Measurements from ENCODE around the gene FAH. TPM values are rescaled to one million over a fixed set of nuclear protein-coding genes. Genes with fewer than 3 reads are reported as not detected.

The FAH gene
- total RNA-seq, 1 donor from 2014 or later, result 21.9 TPM

GRCh38 chr15:80216911-80217310, 64.1 kb downstream of the FAH start:
- Histone ChIP-seq H3K4me3 (ENCODE audit: insufficient read depth, low read depth, low read length) (no peak overlapping the region), H3K27ac (ENCODE audit: low read depth, low read length) (no peak overlapping the region), H3K27me3 (ENCODE audit: insufficient read depth, low read length) (no peaks in the 10 kb centered on the region), H2AFZ (ENCODE audit: low read depth, low read length) (no peak overlapping the region), H4K20me1 (ENCODE audit: insufficient read depth, low read length) (no peaks in the 10 kb centered on the region), H3K36me3 (ENCODE audit: insufficient read depth, low read length) (no peaks in the 10 kb centered on the region), H3K9me3 (ENCODE audit: insufficient read depth, low read depth, low read length) (no peaks in the 10 kb centered on the region), H3K4me1 (ENCODE audit: insufficient read depth, low read length) (no peaks in the 10 kb centered on the region), H3K4me2 (ENCODE audit: low read length) (no peak overlapping the region), H3K79me2 (ENCODE audit: insufficient read depth, low read length) (no peaks in the 10 kb centered on the region), H3K9ac (ENCODE audit: low read length) (no peak overlapping the region)
- H3K27me3 Mint-ChIP-seq (ENCODE audit: low read depth, unreplicated experiment), result no peaks in the 10 kb centered on the region
- TF ChIP-seq EZH2 (IDR thresholded peaks at IDR 0.05; ENCODE audit: insufficient read depth, low read length), result no peak
- no peak for TF ChIP-seq CTCF (IDR thresholded peaks at IDR 0.05; ENCODE audit: insufficient read depth, low read depth, low read length)
- H3K9me3 Mint-ChIP-seq (ENCODE audit: unreplicated experiment), result peaks cover 3% of the 10 kb centered on the region
- no peak overlapping the region for H3K4me3 Mint-ChIP-seq (ENCODE audit: unreplicated experiment)
- H3K27ac Mint-ChIP-seq (ENCODE audit: unreplicated experiment), result no peak overlapping the region
- no peaks in the 10 kb centered on the region for H3K4me1 Mint-ChIP-seq (ENCODE audit: low read depth, unreplicated experiment)
- H3K36me3 Mint-ChIP-seq (ENCODE audit: low read depth, unreplicated experiment), result no peaks in the 10 kb centered on the region
- FAIRE-seq (no peak), DNase-seq (ENCODE audit: low read depth) (no peak)

GRCh38 chr15:80217327-80217900, 64.6 kb downstream of the FAH start:
- no peaks in the 10 kb centered on the region for H3K36me3 Mint-ChIP-seq (ENCODE audit: low read depth, unreplicated experiment)
- no peak overlapping the region for H3K4me3 ChIP-seq (ENCODE audit: insufficient read depth, low read depth, low read length)
- no peaks in the 10 kb centered on the region for H3K27me3 ChIP-seq (ENCODE audit: insufficient read depth, low read length)
- H3K9ac ChIP-seq (ENCODE audit: low read length), result no peak overlapping the region
- no peaks in the 10 kb centered on the region for H3K4me1 Mint-ChIP-seq (ENCODE audit: low read depth, unreplicated experiment)
- H3K4me3 Mint-ChIP-seq (ENCODE audit: unreplicated experiment), result no peak overlapping the region
- no peaks in the 10 kb centered on the region for H3K79me2 ChIP-seq (ENCODE audit: insufficient read depth, low read length)
- no peak overlapping the region for H3K4me2 ChIP-seq (ENCODE audit: low read length)
- FAIRE-seq (no peak), DNase-seq (ENCODE audit: low read depth) (no peak)
- H2AFZ ChIP-seq (ENCODE audit: low read depth, low read length), result no peak overlapping the region
- no peak overlapping the region for H3K27ac Mint-ChIP-seq (ENCODE audit: unreplicated experiment)
- H3K9me3 Mint-ChIP-seq (ENCODE audit: unreplicated experiment), result peaks cover 3% of the 10 kb centered on the region
- no peaks in the 10 kb centered on the region for H3K9me3 ChIP-seq (ENCODE audit: insufficient read depth, low read depth, low read length)
- TF ChIP-seq EZH2 (IDR thresholded peaks at IDR 0.05; ENCODE audit: insufficient read depth, low read length) (no peak), CTCF (IDR thresholded peaks at IDR 0.05; ENCODE audit: insufficient read depth, low read depth, low read length) (no peak)
- H3K27ac ChIP-seq (ENCODE audit: low read depth, low read length), result no peak overlapping the region
- H3K4me1 ChIP-seq (ENCODE audit: insufficient read depth, low read length), result no peaks in the 10 kb centered on the region
- no peaks in the 10 kb centered on the region for H4K20me1 ChIP-seq (ENCODE audit: insufficient read depth, low read length)
- no peaks in the 10 kb centered on the region for H3K36me3 ChIP-seq (ENCODE audit: insufficient read depth, low read length)
- no peaks in the 10 kb centered on the region for H3K27me3 Mint-ChIP-seq (ENCODE audit: low read depth, unreplicated experiment)

GRCh38 chr15:80219955-80220354, 67.2 kb downstream of the FAH start:
- H3K9me3 ChIP-seq (ENCODE audit: insufficient read depth, low read depth, low read length), result no peaks in the 10 kb centered on the region
- Mint-ChIP-seq H3K36me3 (ENCODE audit: low read depth, unreplicated experiment) (no peaks in the 10 kb centered on the region), H3K9me3 (ENCODE audit: unreplicated experiment) (no peaks in the 10 kb centered on the region), H3K4me3 (ENCODE audit: unreplicated experiment) (no peak overlapping the region), H3K4me1 (ENCODE audit: low read depth, unreplicated experiment) (no peaks in the 10 kb centered on the region), H3K27me3 (ENCODE audit: low read depth, unreplicated experiment) (no peaks in the 10 kb centered on the region), H3K27ac (ENCODE audit: unreplicated experiment) (no peak overlapping the region)
- FAIRE-seq (no peak), DNase-seq (ENCODE audit: low read depth) (no peak)
- H3K4me2 ChIP-seq (ENCODE audit: low read length), result no peak overlapping the region
- H3K27me3 ChIP-seq (ENCODE audit: insufficient read depth, low read length), result no peaks in the 10 kb centered on the region
- no peak overlapping the region for H3K27ac ChIP-seq (ENCODE audit: low read depth, low read length)
- no peaks in the 10 kb centered on the region for H3K36me3 ChIP-seq (ENCODE audit: insufficient read depth, low read length)
- H2AFZ ChIP-seq (ENCODE audit: low read depth, low read length), result no peak overlapping the region
- H3K9ac ChIP-seq (ENCODE audit: low read length), result no peak overlapping the region
- no peaks in the 10 kb centered on the region for H3K4me1 ChIP-seq (ENCODE audit: insufficient read depth, low read length)
- H3K79me2 ChIP-seq (ENCODE audit: insufficient read depth, low read length), result no peaks in the 10 kb centered on the region
- no peak overlapping the region for H3K4me3 ChIP-seq (ENCODE audit: insufficient read depth, low read depth, low read length)
- no peak for TF ChIP-seq EZH2 (IDR thresholded peaks at IDR 0.05; ENCODE audit: insufficient read depth, low read length)
- TF ChIP-seq CTCF (IDR thresholded peaks at IDR 0.05; ENCODE audit: insufficient read depth, low read depth, low read length), result no peak
- H4K20me1 ChIP-seq (ENCODE audit: insufficient read depth, low read length), result no peaks in the 10 kb centered on the region

Data from astrocyte (in vitro differentiated cells and primary cell).